Endodermal cell (in vitro differentiated cells): ENCODE results near the gene FMNL2. TPM values are rescaled to one million over a fixed set of nuclear protein-coding genes. Genes with fewer than 3 reads are reported as not detected.

ENCODE experiments used
- DNase-seq: peaks from one replicate; pipeline ENCODE4 v3.0.0-alpha.2; 2017
- H3K27ac ChIP-seq: 2 replicates; pipeline ENCODE4 v1.5.1; 2013; ENCODE audit warnings: mild to moderate bottlenecking, low read depth, low read length, moderate library complexity
- H3K27me3 ChIP-seq: 2 replicates; pipeline ENCODE4 v1.6.1; 2013; ENCODE audit warnings: mild to moderate bottlenecking, low read length, moderate library complexity; ENCODE audit not compliant: insufficient read depth, control insufficient read depth, poor library complexity, severe bottlenecking
- H3K36me3 ChIP-seq: 2 replicates; pipeline ENCODE4 v1.7.0; 2013; ENCODE audit warnings: mild to moderate bottlenecking, low read length, moderate library complexity; ENCODE audit not compliant: control insufficient read depth, insufficient read depth
- H3K4me1 ChIP-seq: one replicate; pipeline ENCODE4 v1.7.0; 2013; ENCODE audit warnings: low read length; ENCODE audit not compliant: control insufficient read depth, insufficient read depth
- H3K4me3 ChIP-seq: 2 replicates; pipeline ENCODE4 v1.5.1; 2013; ENCODE audit warnings: mild to moderate bottlenecking, low read length, moderate library complexity
- H3K9ac ChIP-seq: 2 replicates; pipeline ENCODE4 v1.6.1; 2013; ENCODE audit warnings: mild to moderate bottlenecking, low read length, moderate library complexity; ENCODE audit not compliant: poor library complexity, severe bottlenecking; ENCODE audit errors: extremely low read depth
- H3K9me3 ChIP-seq: 2 replicates; pipeline ENCODE4 v1.6.1; 2013; ENCODE audit warnings: mild to moderate bottlenecking, low read length, moderate library complexity; ENCODE audit not compliant: control insufficient read depth
- H3K27ac Mint-ChIP-seq: 2 replicates; pipeline ENCODE4 v1.8.0; 2020; ENCODE audit warnings: mixed read lengths
- H3K27me3 Mint-ChIP-seq: 2 replicates; pipeline ENCODE4 v1.8.0; 2021; ENCODE audit warnings: mild to moderate bottlenecking, mixed read lengths; ENCODE audit not compliant: insufficient read depth
- H3K36me3 Mint-ChIP-seq: 2 replicates; pipeline ENCODE4 v1.8.0; 2020; ENCODE audit warnings: low read depth, mixed read lengths
- H3K4me1 Mint-ChIP-seq: 2 replicates; pipeline ENCODE4 v1.8.0; 2020; ENCODE audit warnings: mixed read lengths
- H3K4me3 Mint-ChIP-seq: 2 replicates; pipeline ENCODE4 v1.8.0; 2020; ENCODE audit warnings: mild to moderate bottlenecking, moderate library complexity, mixed read lengths
- H3K9me3 Mint-ChIP-seq: 2 replicates; pipeline ENCODE4 v1.8.0; 2020; ENCODE audit warnings: mild to moderate bottlenecking, mixed read lengths
- WGBS, 2 experiments: methylation state at CpG; one replicate each; pipeline versions ENCODE4 v1.1.5 to v1.1.7; 2013; ENCODE audit warnings: missing lambda C conversion rate in 2 of 2, mixed read lengths in 1 of 2; ENCODE audit not compliant: insufficient coverage in 1 of 2, insufficient read length in 1 of 2; 5-methylcytosine and 5-hydroxymethylcytosine counted together
- total RNA-seq, 2 donors: library from RNA; stranded (reverse); fragmentation: NEBNext Ultra II Directional in 1 of 2; extraction: Animal tissue kit (Norgen Biotek cat#: 25700) in 1 of 2; gene quantifications; 2 replicates in 1 of 2; 3 replicates in 1 of 2; pipeline ENCODE4 v1.2.1, GENCODE V29; 2021
- TF ChIP-seq, protein P1 (sequence below): fragments of 200-600 bp; sonication (generic); conservative IDR thresholded peaks from 2 replicates; pipeline ENCODE4 v1.5.0; 2021; ENCODE audit warnings: antibody characterized with exemption, mild to moderate bottlenecking

Gene FMNL2
- total RNA-seq, 2 donors from 2014 or later = 49.4 to 51.8 TPM

DNA sequence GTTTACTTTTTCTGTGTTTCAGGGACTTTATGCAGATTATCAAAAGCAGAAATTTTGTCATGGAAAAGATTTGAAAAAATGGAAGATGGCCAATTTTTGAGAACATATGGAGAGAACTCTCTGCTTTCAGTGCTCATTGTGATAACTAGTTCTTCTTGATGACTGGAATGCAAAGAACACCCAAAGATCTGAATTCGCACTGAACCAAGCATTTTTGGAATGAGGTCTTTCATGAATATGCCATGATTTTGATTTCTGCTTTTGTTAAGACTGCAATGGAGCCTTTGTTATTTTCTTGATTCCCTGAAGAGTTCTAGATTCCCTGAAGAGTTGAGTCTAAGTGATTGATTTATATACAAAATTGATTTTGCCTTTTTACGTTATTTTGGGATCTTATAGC, 124.1 kb downstream of the FMNL2 start:
- Histone ChIP-seq H3K9ac (no peak overlapping the region), H3K36me3 (no peaks in the 10 kb centered on the region), H3K27me3 (no peaks in the 10 kb centered on the region), H3K4me3 (no peak overlapping the region), H3K9me3 (no peaks in the 10 kb centered on the region), H3K4me1 (peaks cover 17% of the 10 kb centered on the region), H3K27ac (no peak overlapping the region)
- no peaks in the 10 kb centered on the region for H3K36me3 Mint-ChIP-seq
- H3K4me3 Mint-ChIP-seq = no peak overlapping the region
- H3K27ac Mint-ChIP-seq = no peak overlapping the region
- no peaks in the 10 kb centered on the region for H3K27me3 Mint-ChIP-seq
- no peaks in the 10 kb centered on the region for H3K9me3 Mint-ChIP-seq
- no peak for DNase-seq
- H3K4me1 Mint-ChIP-seq = peaks cover 33% of the 10 kb centered on the region
- TF ChIP-seq, protein P1, sequence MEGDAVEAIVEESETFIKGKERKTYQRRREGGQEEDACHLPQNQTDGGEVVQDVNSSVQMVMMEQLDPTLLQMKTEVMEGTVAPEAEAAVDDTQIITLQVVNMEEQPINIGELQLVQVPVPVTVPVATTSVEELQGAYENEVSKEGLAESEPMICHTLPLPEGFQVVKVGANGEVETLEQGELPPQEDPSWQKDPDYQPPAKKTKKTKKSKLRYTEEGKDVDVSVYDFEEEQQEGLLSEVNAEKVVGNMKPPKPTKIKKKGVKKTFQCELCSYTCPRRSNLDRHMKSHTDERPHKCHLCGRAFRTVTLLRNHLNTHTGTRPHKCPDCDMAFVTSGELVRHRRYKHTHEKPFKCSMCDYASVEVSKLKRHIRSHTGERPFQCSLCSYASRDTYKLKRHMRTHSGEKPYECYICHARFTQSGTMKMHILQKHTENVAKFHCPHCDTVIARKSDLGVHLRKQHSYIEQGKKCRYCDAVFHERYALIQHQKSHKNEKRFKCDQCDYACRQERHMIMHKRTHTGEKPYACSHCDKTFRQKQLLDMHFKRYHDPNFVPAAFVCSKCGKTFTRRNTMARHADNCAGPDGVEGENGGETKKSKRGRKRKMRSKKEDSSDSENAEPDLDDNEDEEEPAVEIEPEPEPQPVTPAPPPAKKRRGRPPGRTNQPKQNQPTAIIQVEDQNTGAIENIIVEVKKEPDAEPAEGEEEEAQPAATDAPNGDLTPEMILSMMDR = no peak
- 70 to 96% methylated on average over 1 to 2 of the region's 2 CpGs for WGBS, 2 experiments

DNA sequence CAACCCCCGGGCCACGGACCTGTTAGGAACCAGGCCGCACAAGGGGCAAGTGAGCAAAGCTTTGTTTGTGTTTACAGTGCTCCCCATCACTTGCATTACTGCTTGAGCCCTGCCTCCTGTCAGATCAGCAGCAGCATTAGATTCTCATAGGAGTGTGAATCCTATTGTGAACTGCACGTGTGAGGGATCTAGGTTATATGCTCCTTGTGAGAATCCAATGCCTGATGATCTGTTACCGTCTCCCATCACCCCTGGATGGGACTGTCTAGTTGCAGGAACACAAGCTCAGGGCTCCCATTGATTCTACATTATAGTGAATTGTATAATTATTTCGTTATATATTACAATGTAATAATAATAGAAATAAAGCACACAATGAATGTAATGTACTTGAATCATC, 125.6 kb downstream of the FMNL2 start:
- H3K27ac Mint-ChIP-seq = no peak overlapping the region
- H3K36me3 Mint-ChIP-seq = no peaks in the 10 kb centered on the region
- no peaks in the 10 kb centered on the region for H3K27me3 Mint-ChIP-seq
- no peak overlapping the region for H3K4me3 ChIP-seq
- no peak overlapping the region for H3K27ac ChIP-seq
- peaks cover 8% of the 10 kb centered on the region for H3K4me1 ChIP-seq
- TF ChIP-seq, protein P1 = no peak
- H3K9me3 Mint-ChIP-seq = no peaks in the 10 kb centered on the region
- H3K4me3 Mint-ChIP-seq = no peak overlapping the region
- WGBS, 2 experiments = 83 to 92% methylated on average over 1 to 5 of the region's 6 CpGs
- H3K27me3 ChIP-seq = no peaks in the 10 kb centered on the region
- H3K9ac ChIP-seq = no peak overlapping the region
- no peaks in the 10 kb centered on the region for H3K36me3 ChIP-seq
- H3K4me1 Mint-ChIP-seq = peaks cover 35% of the 10 kb centered on the region
- no peak for DNase-seq
- no peaks in the 10 kb centered on the region for H3K9me3 ChIP-seq

DNA sequence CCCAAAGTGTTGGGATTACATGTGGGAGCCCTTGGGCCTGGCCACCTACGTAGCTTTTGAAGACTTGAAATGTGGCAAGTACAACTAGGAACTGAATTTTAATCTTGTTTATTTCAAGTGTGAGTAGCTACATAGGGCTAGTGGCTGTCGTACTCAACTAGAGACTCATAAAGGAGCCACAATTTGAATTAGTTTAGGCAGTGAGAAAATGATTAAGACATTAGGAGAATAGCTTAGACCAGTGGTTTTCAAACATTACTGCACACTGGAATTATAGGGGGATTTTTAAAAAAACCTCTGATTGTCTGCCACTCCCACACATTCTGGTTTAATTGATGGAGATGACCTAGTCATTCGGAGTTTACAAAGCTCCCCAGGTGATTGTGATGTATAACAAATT, 127.1 kb downstream of the FMNL2 start:
- Histone ChIP-seq H3K9me3 (no peaks in the 10 kb centered on the region), H3K4me3 (no peak overlapping the region), H3K27ac (no peak overlapping the region), H3K4me1 (peaks cover 7% of the 10 kb centered on the region), H3K9ac (no peak overlapping the region), H3K27me3 (no peaks in the 10 kb centered on the region), H3K36me3 (no peaks in the 10 kb centered on the region)
- peaks cover 37% of the 10 kb centered on the region for H3K4me1 Mint-ChIP-seq
- TF ChIP-seq, protein P1 = no peak
- WGBS, 2 experiments = 85 to 95% methylated on average over 2 to 3 of the region's 3 CpGs
- H3K27me3 Mint-ChIP-seq = no peaks in the 10 kb centered on the region
- no peaks in the 10 kb centered on the region for H3K36me3 Mint-ChIP-seq
- H3K9me3 Mint-ChIP-seq = no peaks in the 10 kb centered on the region
- H3K27ac Mint-ChIP-seq = no peak overlapping the region
- H3K4me3 Mint-ChIP-seq = no peak overlapping the region
- no peak for DNase-seq
